ENCODE results near the gene EIF4E1B. TPM values are rescaled to one million over a fixed set of nuclear protein-coding genes. Genes with fewer than 3 reads are reported as not detected.
"Not testable (repeated sequence)": the region's sequence is repeated elsewhere in the genome, so short reads cannot be mapped to it uniquely, and the experiment has no call there.

Gene EIF4E1B, protein sequence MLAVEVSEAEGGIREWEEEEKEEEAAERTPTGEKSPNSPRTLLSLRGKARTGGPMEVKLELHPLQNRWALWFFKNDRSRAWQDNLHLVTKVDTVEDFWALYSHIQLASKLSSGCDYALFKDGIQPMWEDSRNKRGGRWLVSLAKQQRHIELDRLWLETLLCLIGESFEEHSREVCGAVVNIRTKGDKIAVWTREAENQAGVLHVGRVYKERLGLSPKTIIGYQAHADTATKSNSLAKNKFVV
- total RNA-seq, result not detected

DNA sequence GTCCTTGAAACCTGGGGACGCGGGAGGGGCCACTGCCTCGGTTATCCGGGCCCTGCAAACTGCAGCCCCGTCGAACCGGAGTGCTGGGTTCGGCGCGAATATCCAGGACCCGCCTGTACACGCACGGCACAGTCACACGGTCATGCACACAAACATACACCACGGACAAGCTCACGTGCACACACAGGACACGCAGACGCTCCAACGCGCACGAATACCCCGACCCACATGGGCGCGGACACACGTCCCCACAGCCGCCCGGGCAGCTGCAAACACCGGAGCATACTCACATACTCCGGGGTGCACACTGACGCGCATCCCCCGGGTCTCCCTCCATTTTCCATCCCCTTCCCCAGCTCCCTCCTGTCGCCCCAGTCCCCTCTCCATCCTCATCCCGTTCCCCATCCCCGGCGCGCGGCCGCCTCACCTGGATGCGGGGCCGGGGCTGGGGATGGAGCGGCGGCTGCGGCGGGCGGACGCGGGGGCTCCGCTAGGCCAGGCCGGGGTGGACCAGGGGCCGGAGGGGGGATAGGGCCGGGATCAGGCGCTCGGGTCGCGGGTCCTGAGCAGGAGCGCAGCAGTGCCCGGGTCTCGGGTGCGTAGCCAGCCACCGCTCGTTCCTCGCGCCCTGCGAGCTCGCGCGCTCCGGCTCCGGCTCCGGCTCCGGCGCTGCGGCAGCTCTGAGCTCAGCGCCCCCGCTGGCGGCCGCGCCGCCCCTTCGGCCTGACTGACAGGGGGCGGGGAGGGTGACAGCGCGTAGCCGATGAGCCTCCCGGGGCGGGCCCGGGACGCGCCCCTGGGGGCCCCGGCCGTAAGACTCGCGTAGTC lies at the start of gene EIF4E1B, which contains the start of gene SNCB:
TSS of gene EIF4E1B (plus strand) at position 823 of the 828 bp plus-strand sequence. CDS start 12,113 bp downstream, outside the sequence.
TSS of gene SNCB (minus strand) at position 682 of the 828 bp plus-strand sequence. CDS start 880 bp downstream, outside the sequence.
- DNase-seq, result no peak

DNA sequence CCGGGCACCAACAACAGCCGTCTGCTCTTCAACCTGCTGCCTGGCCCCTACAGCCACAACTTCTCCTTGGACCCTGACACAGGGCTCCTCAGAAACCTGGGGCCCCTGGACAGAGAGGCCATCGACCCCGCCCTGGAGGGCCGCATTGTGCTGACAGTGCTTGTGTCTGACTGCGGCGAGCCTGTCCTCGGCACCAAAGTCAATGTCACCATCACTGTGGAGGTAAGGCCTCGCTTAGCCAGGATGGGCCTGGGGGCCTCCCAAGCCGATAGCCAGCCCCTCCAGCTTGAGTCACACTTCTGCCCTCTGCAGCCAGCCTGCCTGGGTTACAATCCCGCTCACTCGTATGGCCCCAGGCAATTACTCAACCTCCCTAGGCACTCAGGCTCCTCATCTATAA lies 49.1 kb upstream of the EIF4E1B start:
- no peak for DNase-seq

DNA sequence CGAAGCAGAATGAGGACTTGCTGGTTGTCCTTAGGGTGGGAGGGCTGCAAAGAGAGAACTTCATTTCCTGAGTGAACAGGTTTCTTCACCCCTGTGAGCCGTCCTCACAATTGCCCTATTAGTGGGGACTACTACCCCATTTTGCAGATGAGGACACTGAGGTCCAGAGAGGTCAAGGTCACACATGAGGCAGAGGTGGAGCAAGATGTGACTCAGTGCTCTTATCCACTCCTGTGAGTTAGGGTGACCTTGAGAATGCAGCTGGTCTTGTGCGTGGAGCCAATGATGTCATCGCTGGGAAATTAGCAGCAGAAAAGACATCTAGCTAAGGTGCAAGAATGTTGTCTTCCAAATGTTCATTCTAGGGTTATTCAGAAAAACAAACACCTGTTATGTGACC lies 47.4 kb upstream of the EIF4E1B start:
- DNase-seq, result no peak

DNA sequence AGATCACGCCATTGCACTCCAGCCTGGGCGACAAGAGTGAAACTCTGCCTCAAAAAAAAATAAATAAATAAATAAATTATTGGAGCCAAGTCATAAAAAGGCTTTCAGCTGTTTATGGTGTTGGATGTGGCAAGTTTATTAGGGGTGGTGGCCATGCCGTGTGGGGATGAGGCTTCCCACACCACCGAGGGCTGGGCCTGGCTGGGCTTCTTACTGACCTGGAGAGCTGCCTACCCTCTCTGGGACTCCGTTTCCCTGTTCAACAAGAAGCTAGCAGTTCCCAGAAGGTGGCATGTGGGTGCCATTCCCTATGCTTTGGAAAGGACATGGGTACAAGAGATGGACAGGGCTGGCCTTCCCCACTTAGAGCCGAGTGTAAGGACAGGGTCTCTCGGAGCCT lies 43.1 kb upstream of the EIF4E1B start:
- DNase-seq, result no peak

DNA sequence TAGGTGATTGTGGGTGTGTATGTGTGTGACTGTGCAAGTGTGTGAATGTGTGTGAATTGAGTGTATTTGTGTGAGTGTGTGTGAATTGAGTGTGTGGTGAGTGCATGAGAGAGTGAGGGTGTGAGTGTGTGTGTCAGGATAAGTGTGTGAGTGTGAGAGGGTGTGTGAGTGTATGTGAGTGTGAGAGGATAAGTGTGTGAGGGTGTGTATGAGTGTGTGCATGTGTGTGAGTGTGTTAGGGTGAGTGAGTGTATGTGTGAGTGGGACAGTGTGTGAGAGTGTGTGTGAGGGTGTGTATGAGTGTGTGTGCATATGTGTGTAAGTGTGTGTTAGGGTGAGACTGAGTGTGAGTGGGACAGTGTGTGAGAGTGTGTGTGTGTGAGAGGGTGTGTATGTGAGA lies 42.2 kb upstream of the EIF4E1B start:
- no peak for DNase-seq

DNA sequence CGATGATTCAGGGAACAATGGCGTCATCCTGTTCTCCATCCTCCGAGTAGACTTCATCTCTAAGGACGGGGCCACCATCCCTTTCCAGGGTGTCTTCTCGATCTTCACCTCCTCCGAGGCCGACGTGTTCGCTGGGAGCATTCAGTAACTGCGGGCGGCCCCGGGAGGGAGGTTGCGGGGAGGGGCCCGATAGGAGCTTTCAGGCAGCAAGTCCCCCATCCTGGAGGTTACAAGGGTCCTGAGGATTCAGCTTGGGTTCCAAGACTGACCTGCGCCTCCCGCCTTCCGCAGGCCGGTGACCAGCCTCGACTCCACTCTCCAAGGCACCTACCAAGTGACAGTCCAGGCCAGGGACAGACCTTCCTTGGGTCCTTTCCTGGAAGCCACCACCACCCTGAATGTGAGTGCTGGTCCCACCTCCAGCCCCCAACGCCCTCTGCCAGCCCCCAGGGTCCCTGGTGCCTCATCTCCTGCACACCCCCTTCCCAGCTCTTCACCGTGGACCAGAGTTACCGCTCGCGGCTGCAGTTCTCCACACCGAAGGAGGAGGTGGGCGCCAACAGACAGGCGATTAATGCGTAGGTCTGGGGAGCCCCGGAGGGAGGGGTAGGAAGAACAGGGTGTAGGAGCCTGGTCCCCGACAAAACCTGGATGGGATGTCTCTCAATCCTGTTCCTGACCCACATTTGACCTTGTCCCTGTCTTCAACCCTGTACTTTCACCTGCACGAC lies 41.3 kb upstream of the EIF4E1B start:
- no peak for DNase-seq

DNA sequence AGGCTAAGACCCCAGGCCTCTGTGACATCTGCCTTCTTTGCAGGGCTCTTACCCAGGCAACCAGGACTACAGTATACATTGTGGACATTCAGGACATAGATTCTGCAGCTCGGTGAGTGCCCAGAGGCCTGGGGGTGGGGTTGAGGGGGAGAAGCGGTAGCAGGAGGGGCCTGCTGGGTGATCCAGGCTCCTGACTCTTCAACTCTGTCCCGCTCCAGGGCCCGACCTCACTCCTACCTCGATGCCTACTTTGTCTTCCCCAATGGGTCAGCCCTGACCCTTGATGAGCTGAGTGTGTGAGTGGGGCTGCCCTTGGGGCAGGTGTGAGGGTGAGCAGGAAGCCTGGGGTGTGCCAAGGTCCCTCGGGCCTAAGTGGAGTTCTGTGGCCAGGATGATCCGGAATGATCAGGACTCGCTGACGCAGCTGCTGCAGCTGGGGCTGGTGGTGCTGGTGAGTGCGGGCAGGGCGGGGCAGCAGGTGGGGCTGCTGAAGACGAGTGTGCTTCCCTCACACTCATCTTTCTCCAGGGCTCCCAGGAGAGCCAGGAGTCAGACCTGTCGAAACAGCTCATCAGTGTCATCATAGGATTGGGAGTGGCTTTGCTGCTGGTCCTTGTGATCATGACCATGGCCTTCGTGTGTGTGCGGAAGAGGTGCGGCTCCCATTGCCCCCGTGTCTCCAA lies 40.3 kb upstream of the EIF4E1B start:
- no peak for DNase-seq

DNA sequence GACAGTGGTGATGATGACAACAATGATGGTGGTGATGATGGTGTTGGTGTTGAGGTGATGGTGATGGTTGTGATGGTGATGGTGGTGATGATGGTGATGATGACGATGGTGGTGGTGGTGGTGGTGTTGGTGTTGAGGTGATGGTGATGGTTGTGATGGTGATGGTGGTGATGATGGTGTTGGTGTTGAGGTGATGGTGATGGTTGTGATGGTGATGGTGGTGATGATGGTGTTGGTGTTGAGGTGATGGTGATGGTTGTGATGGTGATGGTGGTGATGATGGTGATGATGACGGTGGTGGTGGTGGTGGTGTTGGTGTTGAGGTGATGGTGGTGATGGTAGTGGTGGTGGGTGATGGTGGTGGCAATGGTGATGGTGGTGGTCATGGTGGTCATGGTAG lies 38.8 kb upstream of the EIF4E1B start:
- not testable (repeated sequence) for DNase-seq

DNA sequence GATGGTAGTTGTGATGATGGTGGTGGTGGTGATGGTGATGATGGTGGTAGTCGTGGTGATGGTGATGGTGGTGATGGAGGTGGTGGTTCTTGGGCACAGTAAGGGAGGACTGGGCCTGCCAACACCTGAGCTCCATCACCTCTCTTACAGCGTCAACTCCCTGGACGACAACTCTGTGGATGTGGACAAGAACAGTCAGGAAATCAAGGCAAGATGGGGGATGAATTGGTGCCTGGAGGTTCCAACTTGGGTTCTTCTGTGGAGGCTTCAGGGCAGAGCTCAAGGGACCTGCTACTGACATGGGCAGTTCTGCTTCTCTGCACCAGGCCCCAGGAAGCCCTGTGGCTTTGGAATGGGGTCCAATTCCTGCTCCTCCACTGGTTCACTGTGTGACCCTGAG lies 37.9 kb upstream of the EIF4E1B start:
- DNase-seq, result no peak

DNA sequence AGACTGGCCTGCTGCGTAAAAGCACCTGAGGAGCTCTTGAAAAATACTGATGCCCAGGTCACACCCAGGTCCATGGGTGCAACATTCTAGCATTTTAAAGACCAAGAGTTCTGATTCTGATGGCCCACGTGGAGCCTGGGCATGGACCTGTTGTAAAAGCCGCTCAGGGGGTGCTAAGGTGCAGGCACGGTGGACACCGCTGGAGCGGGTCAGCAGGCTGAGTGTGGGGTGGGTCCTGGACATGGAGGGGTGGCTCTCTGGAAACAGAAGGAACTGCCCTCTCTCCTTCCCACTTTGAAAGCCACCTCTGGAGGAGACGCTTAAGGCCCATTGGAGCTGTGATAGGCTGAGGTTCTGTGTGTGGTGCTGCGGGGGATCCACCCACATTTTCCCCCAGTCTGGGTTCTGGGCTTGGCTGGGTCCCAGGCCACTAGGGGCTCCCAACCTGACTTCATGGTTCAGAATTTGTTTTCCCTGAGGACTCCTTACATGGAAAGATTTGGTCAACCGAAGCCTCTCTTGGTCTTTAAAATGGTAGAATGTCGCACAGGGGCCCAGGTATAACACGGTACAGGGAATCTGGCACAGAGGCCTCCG lies 37.1 kb upstream of the EIF4E1B start:
- DNase-seq, result no peak

DNA sequence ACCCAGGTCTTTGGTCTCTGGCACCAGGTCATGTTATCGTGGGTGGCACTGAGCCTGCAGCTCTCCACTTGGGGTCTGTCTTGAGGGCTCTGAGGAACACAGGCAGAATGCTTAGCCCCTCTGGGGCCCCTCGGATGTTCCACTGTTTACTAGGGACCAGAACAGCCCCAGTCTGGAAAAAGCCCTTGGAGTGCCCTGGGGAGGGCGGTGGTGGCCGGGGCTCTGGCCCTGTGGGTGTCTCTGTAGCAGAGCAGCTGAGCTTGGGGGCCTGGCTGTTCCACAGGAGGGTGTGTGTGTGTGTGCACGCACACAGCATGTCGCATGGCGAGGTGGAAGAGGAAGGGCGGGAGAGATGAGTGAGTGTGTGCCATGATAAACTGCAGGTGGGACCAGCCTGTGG lies 35.9 kb upstream of the EIF4E1B start:
- DNase-seq, result no peak

DNA sequence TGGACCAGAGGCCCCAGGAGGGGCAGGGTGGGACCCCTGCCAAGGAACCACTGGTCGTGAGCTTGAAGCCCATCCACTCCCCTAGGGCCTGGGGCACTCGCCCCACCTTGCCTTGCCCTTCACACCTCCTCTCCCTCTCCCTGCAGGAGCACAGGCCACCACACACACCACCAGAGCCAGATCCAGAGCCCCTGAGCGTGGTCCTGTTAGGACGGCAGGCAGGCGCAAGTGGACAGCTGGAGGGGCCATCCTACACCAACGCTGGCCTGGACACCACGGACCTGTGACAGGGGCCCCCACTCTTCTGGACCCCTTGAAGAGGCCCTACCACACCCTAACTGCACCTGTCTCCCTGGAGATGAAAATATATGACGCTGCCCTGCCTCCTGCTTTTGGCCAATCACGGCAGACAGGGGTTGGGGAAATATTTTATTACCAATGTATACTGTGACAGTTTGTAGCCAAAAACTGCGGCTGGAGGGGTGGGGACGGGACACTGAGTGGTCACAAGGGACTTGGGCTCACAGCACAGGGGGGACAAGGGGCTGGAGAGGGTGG lies 35.0 kb upstream of the EIF4E1B start:
- no peak for DNase-seq

DNA sequence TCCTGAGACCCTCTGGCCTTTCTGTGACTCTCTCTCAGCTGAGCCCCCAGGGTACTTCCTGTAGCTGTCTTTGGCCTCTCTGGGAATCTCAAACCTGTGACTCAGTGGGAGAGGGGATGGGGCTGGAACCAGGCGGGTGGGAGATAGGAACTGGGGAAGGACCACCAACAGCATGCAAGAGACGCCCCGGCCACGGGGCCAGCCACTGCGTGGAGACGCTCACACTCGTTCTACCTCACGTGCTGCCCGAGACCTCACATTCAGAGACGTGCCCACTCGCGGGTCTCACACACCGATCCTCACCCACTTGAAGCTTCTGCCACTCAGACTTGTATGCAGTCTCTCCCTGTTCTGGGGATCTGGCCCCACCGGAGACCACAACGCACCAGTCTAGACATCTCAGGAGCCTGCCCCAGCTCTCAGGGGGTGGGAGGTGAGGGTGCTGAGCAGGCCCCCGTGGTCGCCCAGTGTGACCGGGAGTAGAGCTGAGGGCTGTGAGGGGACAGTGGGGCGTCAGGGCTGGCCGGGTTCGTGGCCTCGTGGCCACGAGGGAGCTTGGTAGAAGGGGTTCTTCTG lies 34.3 kb upstream of the EIF4E1B start:
- no peak for DNase-seq

DNA sequence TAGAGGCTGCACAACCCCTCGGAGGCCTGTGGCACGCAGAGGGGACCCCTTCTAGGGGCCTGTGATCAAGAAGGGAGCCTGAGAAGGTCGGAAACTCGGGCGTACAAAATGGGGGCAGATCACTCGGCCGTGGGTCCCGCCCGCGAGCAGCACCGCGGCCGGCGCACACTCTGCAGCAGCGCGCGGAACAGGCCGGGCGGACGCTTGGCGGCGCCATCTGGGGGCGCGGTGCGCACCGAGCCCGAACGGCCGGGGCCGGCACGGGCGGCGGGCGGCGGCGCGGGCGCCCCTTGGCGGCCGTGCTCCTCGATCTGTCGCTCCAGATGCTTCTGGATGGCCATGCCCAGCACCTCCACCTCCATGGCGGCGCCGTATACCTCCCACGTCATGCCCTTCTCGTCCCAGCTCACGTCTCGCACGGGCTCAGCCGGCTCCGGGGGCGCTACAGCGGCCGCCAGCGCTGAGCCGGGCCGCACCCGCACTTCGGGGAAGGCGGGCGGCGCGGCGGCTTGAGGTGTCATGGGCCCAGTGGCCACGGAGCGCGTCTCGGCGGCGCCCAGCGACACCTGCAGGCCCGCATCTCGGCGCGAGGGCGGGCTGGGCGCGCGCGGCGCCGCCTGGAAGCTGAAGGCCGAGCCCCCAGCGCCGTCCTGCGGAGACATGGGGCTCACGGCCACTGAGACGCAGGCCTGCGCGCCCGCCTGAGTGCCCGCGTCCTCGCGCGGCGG lies 33.6 kb upstream of the EIF4E1B start:
- no peak for DNase-seq

DNA sequence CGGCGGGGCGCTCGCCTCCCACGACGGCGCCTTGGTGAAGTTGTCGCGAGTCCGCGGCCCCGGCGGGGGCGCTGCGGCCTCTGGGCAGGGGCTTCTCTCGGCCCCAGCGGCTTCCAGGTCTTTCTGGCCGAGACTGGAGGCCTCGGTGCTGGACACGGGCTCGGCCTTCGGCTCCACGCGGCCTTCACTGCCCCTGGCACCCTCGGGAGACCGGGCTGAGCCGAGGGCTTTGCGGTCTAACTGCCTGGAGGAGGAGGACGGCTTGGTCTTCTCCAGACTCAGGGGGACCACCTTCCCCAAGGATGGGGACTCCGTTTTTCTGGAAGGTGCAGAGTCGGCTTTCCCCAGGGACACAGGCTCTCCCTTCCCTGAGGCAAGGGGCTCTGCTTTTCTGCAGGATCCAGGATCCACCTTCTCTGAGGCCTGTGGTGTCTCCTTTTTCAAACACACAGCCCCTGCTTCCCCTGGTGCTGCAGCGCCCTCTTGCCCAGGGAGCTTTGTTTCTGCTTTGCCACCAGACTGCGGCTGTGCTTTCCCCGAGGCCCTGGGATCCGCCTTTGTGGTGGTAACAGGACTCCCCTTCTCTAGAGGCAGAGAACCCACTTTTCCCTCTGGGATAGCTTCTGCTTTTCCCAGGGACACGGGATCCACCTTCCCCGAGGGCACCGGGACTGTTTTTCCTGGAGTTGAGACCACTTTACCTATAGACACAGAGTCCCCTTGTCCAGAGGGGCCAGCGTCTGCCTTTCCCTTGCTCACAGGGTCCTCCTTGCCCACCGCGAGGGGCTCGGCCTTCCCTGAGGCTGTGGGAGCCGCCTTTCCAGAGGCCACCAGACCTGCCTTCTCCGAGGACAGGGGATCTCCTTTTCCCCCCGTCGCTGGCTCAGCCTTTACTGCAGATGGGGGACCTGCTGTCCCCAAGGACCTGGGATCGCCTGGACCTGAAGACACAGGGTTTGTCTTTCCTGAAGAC lies 32.8 kb upstream of the EIF4E1B start:
- DNase-seq, result no peak

DNA sequence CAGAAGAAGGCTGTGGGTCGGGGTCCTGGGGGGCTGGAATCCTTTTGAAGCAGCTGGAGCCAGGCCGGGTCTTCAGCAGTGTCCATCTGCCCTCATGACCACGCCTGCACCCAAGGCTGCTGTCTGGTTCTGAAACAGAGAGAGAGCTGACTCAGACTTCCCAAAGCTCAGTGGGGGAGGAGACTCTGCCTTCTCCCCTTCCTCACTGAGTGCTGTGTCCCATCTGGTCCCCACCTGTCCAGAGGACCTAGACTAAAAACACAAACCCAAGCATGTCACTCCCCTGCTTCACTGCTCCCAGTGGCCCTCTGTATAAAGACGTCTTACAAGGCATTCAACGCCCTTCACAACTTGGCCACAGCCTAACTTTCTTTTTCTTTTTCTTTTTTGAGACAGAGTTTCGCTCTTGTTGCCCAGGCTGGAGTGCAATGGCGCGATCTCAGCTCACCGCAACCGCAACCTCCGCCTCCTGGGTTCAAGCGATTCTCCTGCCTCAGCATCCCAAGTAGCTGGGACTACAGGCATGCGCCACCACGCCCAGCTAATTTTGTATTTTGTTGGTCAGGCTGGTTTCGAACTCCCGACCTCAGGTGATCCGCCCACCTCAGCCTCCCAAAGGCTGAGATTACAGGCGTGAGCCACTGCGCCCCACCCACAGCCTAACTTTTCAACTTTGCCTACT lies 30.6 kb upstream of the EIF4E1B start:
- not testable (repeated sequence) for DNase-seq

DNA sequence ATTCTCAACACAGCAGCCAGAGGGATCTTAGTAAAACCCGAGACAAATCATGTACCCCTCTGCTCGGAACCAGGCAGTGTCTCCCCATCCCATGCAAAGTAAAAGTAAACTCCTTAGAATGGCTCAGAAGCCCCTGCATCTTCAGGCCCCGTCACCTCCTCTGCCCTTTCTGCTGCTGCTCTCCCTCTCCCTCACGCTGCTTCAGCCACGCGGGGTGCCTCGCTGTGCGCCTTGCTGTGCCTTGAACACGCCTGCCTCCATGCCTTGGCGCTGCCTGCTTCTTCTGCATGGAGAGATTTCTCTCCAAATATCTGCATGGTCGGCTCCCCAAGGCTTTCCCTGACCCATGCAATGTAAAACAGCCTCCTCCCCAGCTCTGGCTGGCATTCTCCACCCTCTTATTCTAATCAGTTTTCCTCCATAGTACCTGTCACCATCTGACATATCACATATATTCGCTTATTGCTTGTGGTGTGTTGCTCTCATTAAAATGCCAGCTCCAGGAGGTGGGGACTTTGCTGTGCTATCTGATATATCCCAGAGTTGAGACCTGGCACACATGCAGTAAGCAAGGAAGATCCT lies 28.5 kb upstream of the EIF4E1B start:
- no peak for DNase-seq

DNA sequence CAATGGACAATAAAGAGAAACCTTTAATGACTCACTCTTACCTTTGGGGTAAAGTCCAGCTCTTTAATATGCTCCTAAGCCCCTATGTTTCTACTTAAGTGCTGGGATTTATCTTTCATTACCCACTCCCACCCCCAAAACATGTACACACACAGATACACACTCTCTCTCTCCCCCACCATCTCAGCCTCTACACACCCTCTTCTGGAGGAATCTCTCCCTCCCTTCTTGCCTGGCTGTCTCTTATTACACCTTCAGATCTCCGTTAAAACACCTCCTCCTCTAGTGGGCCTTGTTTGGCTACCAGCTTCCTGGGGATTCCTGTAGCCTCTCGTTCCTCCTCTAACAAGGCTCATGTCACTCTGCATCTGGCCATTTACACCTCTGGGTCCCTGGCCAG lies 27.4 kb upstream of the EIF4E1B start:
- DNase-seq, result no peak

All from skin of body (tissue), 2 donors.